IMR-90 (cell line): ENCODE measurements around the gene TAF1D. TPM values are rescaled to one million over a fixed set of nuclear protein-coding genes. Genes with fewer than 3 reads are reported as not detected.
A peak's percentile ranks its signal among the peaks of the same experiment; 100 is the strongest.

ENCODE experiments used
- CTCF ChIP-seq: conservative IDR thresholded peaks from 2 replicates; pipeline ENCODE4 v1.5.1; 2012; ENCODE audit warnings: mild to moderate bottlenecking, low read depth, low read length, improper control_type of control experiment
- FOS ChIP-seq: fragments of 150-350 bp; IDR thresholded peaks from 2 replicates; pipeline ENCODE4 v1.6.1; 2016; ENCODE audit warnings: low read depth, low read length
- MAZ ChIP-seq: IDR thresholded peaks from 2 replicates; pipeline ENCODE4 v1.6.1; 2012; ENCODE audit warnings: low read depth, mild to moderate bottlenecking, low read length, improper control_type of control experiment, moderate library complexity, borderline replicate concordance
- polyA plus RNA-seq, 3 experiments: library from polyadenylated mRNA; depleted of rRNA; stranded (reverse); fragments of >200 nt; gene quantifications; 2 replicates each; pipeline ENCODE4 v1.2.3, GENCODE V29; 2012; ENCODE audit warnings: low replicate concordance in 1 of 3
- total RNA-seq: library from RNA; depleted of rRNA; stranded (reverse); fragments of >200 nt; gene quantifications from 2 replicates; pipeline ENCODE4 v1.2.3, GENCODE V29; 2012

The TAF1D gene
- total and polyA plus RNA-seq, 2 of the 4 experiments (the other 2 are of a cell fraction), result 56.8 to 133 TPM

GRCh38 chr11:93784145-93784934 lies 43.0 kb upstream of the TAF1D start, which contains the start of gene MED17 (continued):
- TF ChIP-seq CTCF (peak; percentile 43), MAZ (peak; percentile 84; the same call in 1 of the 2 replicates), FOS (peak; percentile 44; the same call in 1 of the 2 replicates)
